T-helper 2 cell treated with Interferon-gamma antibody and Interleukin-4, amounts not matched to agents 5 μg/mL and 100 μg/mL, for 36 hours (primary cell): Measurements from ENCODE around the gene NUFIP2.

ENCODE experiments used
- DNase-seq: peaks from one replicate; pipeline ENCODE4 v3.0.0; 2021; ENCODE audit warnings: low spot score
- H3K27ac Mint-ChIP-seq: one replicate; pipeline ENCODE4 v1.8.0; 2021; ENCODE audit warnings: mild to moderate bottlenecking, mixed read lengths
- H3K27me3 Mint-ChIP-seq: one replicate; pipeline ENCODE4 v1.8.0; 2021; ENCODE audit warnings: low read depth, mixed read lengths
- H3K36me3 Mint-ChIP-seq: one replicate; pipeline ENCODE4 v1.8.0; 2021; ENCODE audit warnings: low read depth, mixed read lengths
- H3K4me1 Mint-ChIP-seq: one replicate; pipeline ENCODE4 v1.8.0; 2021; ENCODE audit warnings: low read depth, mixed read lengths
- H3K4me3 Mint-ChIP-seq: one replicate; pipeline ENCODE4 v1.8.0; 2022; ENCODE audit warnings: mild to moderate bottlenecking, moderate library complexity, mixed read lengths
- H3K9me3 Mint-ChIP-seq: one replicate; pipeline ENCODE4 v1.8.0; 2021; ENCODE audit warnings: mixed read lengths

The NUFIP2 gene

DNA sequence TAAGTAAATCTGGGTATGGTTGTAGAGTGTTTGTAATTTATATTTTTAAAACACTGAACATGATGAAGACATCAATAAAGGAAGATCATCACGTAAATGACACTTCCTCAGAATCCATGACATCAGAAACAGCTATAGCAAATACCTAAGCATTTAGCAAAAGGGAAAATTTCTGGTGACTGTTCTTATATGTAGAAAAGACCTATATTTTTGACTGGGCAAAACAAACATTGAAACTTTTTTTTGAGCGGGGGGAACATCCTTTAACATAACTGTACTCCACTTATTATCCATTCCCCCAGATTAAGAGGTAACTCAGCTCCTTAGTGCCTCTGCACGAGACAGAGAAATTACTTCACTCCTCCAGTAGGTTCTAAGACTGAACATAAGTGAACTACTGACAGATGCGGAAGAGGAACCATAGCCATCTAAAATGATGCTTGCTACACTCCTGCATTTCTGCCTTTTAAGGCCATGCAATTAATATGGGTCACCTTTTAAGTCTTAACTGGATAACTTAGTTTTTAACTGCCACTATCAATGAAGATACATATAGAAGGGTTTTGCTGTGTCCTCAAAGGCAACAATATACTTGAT is 37.9 kb downstream of the NUFIP2 start:
- peaks cover 24% of the 10 kb centered on the region for H3K36me3 Mint-ChIP-seq
- no peak overlapping the region for H3K4me3 Mint-ChIP-seq
- DNase-seq, result no peak
- peaks cover 14% of the 10 kb centered on the region for H3K4me1 Mint-ChIP-seq
- no peaks in the 10 kb centered on the region for H3K9me3 Mint-ChIP-seq
- H3K27me3 Mint-ChIP-seq, result no peaks in the 10 kb centered on the region
- no peak overlapping the region for H3K27ac Mint-ChIP-seq

DNA sequence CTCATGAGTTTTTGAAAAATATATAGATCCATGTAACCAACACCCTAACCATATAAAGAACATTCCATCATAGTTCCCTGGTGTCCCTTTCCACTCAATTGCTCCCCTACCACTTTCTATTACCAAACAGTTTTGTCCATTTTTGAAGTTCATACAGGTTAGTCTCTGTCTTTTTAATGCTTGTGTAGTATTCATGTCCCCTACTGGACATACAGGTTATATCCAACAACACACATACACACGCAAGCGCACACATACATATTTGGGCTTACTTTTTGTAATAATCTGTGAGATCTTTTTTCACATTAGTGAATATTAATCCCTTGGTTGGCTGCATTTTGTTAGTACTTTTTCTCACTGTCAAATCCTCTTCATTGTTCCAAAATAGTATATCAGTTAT is 40.9 kb downstream of the NUFIP2 start:
- Mint-ChIP-seq H3K36me3 (peaks cover 11% of the 10 kb centered on the region), H3K4me3 (no peak overlapping the region), H3K9me3 (no peaks in the 10 kb centered on the region), H3K27me3 (no peaks in the 10 kb centered on the region), H3K4me1 (peaks cover 5% of the 10 kb centered on the region), H3K27ac (no peak overlapping the region)
- no peak for DNase-seq

DNA sequence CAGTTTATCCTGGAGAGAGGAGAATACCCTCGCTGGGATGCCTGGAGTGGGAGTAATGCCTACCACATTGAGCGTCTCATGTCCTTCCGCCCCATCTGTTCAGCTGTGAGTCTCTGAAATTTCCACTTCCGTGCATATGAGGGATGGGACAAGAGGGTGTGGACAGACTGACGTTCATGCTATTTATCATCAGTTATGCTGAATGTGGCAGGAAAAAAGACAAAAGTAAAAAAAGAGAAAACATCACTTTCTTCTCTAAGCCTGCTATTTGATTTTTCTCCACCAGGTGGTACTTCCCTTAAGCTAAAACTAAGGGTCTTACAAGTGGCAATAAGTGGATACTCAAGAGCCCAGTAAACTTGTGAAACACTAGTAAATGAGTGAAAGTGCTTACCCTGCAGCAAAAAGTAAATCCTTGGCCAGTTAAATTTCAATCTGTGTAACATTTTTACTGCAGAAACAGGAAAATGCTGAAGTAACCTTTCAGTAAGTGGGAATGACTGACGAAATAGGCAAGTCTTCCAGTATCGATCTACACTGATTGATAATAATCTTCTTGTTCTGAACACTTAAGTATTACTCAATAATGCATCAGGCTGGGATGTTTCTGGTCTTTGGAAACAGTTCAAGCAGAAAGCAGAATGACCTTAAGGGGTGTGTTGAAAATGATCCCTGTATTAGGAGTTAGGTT is 41.7 kb downstream of the NUFIP2 start:
- Mint-ChIP-seq H3K4me1 (peaks cover 5% of the 10 kb centered on the region), H3K4me3 (no peak overlapping the region), H3K27ac (no peak overlapping the region), H3K27me3 (no peaks in the 10 kb centered on the region), H3K36me3 (peaks cover 6% of the 10 kb centered on the region), H3K9me3 (no peaks in the 10 kb centered on the region)
- DNase-seq, result no peak

DNA sequence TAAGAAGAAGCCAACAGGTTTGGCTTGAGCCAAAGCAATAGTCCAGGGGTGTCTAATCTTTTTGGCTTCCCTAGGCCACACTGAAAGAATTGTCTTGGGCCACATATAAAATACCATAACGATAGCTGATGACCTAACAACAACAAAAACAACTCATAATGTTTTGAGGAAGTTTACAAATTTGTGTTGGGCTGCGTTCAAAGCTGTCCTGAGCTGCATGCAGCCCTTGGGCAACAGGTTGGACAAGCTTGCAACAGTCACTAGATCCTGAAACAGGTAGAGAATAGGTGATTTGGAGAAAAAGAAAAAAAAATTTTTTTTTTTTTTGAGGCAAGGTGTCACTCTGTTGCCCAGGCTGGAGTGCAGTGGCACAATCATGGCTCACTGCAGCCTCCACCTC is 42.8 kb downstream of the NUFIP2 start:
- Mint-ChIP-seq H3K4me3 (no peak overlapping the region), H3K4me1 (peaks cover 2% of the 10 kb centered on the region), H3K36me3 (peaks cover 3% of the 10 kb centered on the region), H3K27ac (no peak overlapping the region), H3K27me3 (no peaks in the 10 kb centered on the region), H3K9me3 (no peaks in the 10 kb centered on the region)
- DNase-seq, result no peak

DNA sequence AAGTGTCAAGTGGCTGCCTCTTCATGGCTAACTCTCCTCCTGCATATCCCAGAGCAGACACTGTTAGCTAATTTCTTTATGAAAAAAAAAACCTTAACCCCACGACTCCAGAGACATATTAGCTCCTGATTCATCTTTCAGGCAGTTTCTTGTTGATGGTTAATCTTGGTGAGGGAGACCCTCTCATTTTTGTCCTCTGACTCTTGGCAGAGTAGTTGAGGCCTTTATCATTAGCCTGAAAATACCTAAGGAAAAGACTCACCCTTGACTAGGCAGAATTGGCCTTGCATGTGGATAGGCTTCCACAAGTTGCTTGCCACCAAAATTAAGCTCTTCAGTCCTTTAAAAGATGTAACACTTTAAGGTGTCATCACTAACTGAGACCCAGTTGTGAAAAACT is 43.3 kb downstream of the NUFIP2 start:
- H3K27ac Mint-ChIP-seq, result no peak overlapping the region
- no peak overlapping the region for H3K4me3 Mint-ChIP-seq
- H3K4me1 Mint-ChIP-seq, result no peaks in the 10 kb centered on the region
- no peaks in the 10 kb centered on the region for H3K9me3 Mint-ChIP-seq
- H3K36me3 Mint-ChIP-seq, result peaks cover 3% of the 10 kb centered on the region
- no peak for DNase-seq
- H3K27me3 Mint-ChIP-seq, result no peaks in the 10 kb centered on the region

DNA sequence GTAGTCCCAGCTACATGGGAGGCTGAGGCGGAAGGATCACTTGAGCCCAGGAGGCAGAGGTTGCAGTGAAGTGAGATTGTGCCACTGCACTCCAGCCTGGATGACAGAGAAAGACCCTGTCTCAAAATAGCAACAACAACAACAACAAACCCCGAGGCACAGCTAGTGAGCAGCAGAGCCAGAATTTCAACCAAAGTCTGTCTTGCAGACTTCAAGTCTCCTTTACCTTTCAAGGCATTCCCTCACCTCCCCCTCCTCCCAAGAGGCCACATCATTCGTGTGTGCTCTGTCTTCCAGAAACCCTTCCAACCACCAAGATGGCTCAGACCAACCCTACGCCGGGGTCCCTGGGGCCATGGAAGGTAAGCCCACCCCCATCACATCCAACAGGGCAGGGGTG is 45.1 kb downstream of the NUFIP2 start:
- Mint-ChIP-seq H3K4me1 (no peaks in the 10 kb centered on the region), H3K27ac (no peak overlapping the region), H3K9me3 (no peaks in the 10 kb centered on the region), H3K4me3 (no peak overlapping the region), H3K36me3 (no peaks in the 10 kb centered on the region), H3K27me3 (no peaks in the 10 kb centered on the region)
- no peak for DNase-seq

DNA sequence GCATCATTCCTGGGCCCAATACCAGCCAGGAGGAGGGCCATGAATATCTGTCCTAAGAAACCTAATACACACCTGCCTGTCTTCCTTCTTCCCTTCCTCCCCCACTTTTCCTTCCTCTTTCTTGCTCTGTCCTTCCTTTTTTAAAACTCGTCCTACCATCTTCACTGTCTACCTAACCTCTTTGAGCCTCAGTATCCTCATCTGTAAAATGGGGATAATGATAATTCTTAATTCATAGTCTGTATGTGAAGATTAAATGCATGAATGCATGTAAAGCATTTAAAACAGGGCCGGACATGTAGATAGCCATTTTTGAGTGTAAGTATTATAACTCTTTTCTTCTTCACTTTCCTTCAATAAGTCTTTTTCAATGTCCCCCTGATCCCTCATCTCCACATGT is 46.7 kb downstream of the NUFIP2 start:
- no peak overlapping the region for H3K27ac Mint-ChIP-seq
- H3K4me3 Mint-ChIP-seq, result no peak overlapping the region
- H3K4me1 Mint-ChIP-seq, result no peaks in the 10 kb centered on the region
- H3K36me3 Mint-ChIP-seq, result no peaks in the 10 kb centered on the region
- H3K9me3 Mint-ChIP-seq, result no peaks in the 10 kb centered on the region
- DNase-seq, result no peak
- no peaks in the 10 kb centered on the region for H3K27me3 Mint-ChIP-seq

DNA sequence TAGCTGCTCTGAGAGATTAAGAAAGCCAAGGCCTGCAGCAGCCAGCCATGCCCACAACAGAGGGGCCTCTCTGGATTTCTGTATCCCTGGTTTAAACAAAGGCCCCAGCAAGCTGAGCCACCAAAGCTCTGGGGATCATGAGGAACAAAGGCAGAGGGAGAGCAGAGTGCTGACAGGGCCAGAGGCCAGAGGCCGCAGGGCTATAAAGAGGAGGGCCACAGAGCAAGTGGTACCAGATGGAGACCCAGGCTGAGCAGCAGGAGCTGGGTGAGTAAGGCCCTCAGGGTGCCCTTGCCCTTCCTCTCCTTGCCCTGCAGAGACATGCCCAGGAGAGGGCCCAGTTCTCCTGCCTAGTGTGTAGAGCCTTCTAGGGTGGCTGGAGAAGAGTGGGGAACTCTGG is 47.3 kb downstream of the NUFIP2 start, which contains the start of gene CRYBA1:
CRYBA1 (plus strand) TSS at position 232 of the 400 bp plus-strand sequence; CDS start at position 237, 5 bp downstream.
- Mint-ChIP-seq H3K27ac (no peak within 1 kb of the TSS), H3K27me3 (no peaks in the 10 kb centered on the region), H3K4me3 (no peak within 1 kb of the TSS), H3K4me1 (no peaks in the 10 kb centered on the region), H3K36me3 (no peaks in the 10 kb centered on the region), H3K9me3 (no peaks in the 10 kb centered on the region)
- DNase-seq, result no peak

DNA sequence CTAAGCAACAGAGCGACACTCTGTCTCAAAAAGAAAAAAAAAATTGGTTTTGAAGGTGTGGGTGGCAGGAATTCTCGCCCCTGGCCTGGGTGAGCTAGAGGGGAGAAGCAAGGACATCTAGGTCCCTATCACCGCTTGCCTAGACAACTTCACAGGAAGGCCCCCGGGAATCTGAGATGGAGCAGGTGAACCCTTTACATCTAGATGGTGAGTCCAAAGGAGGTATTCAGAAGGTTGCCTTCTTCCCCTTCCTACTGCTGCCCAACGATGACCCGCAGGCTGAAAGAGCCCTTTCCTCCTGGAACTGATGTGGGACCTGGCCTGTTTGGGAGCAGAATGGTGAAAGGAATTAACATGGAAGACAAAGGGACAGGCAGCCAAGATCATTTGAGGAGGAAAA is 48.5 kb downstream of the NUFIP2 start:
- no peaks in the 10 kb centered on the region for H3K36me3 Mint-ChIP-seq
- no peak overlapping the region for H3K4me3 Mint-ChIP-seq
- H3K9me3 Mint-ChIP-seq, result no peaks in the 10 kb centered on the region
- H3K27ac Mint-ChIP-seq, result no peak overlapping the region
- no peak for DNase-seq
- H3K27me3 Mint-ChIP-seq, result no peaks in the 10 kb centered on the region
- peaks cover 5% of the 10 kb centered on the region for H3K4me1 Mint-ChIP-seq

DNA sequence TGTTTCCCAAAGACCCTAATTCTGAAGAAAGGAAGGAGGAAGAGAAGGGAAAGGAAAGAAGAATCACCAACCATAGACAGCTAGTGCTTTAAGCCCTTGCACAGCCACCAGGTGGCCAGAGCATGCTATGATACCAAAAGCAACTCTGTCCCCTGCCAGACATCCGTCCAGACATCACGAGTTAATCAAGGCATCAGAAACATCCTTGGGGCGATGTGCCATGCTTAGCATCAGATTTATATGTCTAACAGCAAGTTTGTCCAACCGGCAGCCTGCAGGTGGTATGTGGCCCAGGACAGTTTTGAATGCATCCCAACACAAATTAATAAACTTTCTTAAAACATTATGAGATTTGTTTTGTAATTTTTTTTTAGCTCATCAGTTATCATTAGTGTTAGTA is 50.2 kb downstream of the NUFIP2 start:
- no peak overlapping the region for H3K27ac Mint-ChIP-seq
- H3K27me3 Mint-ChIP-seq, result no peaks in the 10 kb centered on the region
- H3K36me3 Mint-ChIP-seq, result no peaks in the 10 kb centered on the region
- no peak for DNase-seq
- no peaks in the 10 kb centered on the region for H3K9me3 Mint-ChIP-seq
- H3K4me1 Mint-ChIP-seq, result peaks cover 7% of the 10 kb centered on the region
- H3K4me3 Mint-ChIP-seq, result no peak overlapping the region

DNA sequence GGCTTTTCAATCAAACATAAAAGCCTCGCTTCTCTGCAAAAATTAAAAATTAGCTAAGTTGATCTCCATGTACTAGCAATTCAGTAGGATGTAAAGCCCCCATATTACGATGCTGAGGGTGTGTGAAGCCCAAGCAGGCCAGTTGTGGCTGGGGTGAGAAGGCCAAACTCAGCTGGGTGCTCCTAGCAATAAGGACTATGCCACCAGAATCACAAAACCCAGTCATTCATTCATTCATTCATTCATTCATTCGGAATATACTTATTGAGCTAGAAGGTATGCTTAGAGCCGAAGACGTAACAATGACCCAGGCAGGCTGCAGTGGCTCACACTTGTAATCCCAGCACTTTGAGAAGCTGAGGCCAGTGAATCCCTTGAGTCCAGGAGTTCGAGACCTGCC is 51.2 kb downstream of the NUFIP2 start:
- no peak overlapping the region for H3K4me3 Mint-ChIP-seq
- no peaks in the 10 kb centered on the region for H3K36me3 Mint-ChIP-seq
- no peak overlapping the region for H3K27ac Mint-ChIP-seq
- H3K9me3 Mint-ChIP-seq, result no peaks in the 10 kb centered on the region
- H3K27me3 Mint-ChIP-seq, result no peaks in the 10 kb centered on the region
- peaks cover 7% of the 10 kb centered on the region for H3K4me1 Mint-ChIP-seq
- DNase-seq, result no peak

DNA sequence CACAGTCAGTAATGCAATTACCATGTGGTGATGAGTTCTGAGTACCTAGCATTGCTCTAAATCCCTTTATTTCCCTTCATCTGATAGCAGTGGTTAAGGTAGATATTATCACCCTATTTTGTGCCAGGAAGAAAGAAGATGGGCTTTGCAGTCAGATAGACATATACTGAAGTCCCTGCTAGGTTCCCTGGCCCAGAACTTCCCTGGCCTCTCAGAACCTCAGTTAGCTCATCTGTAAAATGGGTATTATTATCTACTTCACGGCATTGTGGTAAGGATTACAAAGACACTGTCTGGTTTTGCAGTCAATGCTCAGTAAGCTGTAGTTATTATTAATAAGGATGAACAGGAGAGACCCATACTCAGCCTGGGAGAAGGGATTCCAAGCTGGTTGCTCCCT is 51.9 kb downstream of the NUFIP2 start:
- no peak overlapping the region for H3K27ac Mint-ChIP-seq
- H3K36me3 Mint-ChIP-seq, result no peaks in the 10 kb centered on the region
- H3K4me3 Mint-ChIP-seq, result no peak overlapping the region
- DNase-seq, result no peak
- peaks cover 7% of the 10 kb centered on the region for H3K4me1 Mint-ChIP-seq
- no peaks in the 10 kb centered on the region for H3K27me3 Mint-ChIP-seq
- H3K9me3 Mint-ChIP-seq, result no peaks in the 10 kb centered on the region

DNA sequence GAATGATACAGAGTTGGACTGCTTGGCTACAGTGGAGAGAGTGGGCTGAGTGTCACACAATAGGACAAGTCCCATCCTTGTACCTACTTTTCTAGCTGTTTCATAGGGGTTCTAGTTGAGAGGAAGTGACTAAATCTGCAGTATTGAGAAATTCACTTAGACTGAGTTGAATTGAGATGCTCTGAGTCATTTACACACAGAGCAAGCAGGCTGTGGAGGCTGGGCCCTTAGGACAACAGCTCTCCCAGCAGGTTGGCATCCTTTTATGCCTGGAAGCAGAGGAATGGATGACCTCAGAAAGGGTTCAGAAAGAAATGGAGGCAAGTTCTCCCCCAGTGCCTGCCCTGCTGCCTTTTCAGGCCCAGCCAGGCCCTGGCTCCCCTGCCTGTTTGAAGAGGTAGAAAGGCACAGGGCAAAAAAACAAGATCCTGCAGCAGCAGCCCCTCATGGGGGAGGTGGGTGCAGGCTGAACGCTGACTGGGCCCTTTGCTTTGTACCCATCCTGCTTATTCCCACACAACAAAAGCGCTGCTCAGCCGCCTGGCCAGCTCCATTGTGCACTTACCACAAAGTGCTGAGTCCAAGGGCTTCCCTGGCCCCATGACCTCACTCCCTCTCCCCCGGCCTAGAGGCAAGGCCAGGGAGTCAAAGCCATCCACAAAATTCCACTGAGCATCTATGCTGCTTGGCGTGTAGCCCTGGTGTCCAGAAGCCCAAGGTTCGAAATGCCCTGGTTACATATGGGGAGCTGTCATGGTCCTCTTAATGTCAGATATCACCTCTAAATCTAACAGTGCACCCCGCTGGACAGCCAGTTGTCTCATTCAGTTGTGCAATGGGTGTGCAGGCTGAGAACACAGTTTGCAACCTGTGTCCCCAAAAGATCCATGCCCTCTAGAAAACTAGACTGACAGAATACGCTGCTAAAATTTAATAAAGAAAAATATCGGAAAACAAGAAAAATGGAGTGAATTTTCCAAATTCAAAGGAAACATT is 52.7 kb downstream of the NUFIP2 start:
- H3K27me3 Mint-ChIP-seq, result no peaks in the 10 kb centered on the region
- no peak for DNase-seq
- H3K36me3 Mint-ChIP-seq, result no peaks in the 10 kb centered on the region
- H3K27ac Mint-ChIP-seq, result no peak overlapping the region
- no peak overlapping the region for H3K4me3 Mint-ChIP-seq
- H3K9me3 Mint-ChIP-seq, result no peaks in the 10 kb centered on the region
- H3K4me1 Mint-ChIP-seq, result peaks cover 7% of the 10 kb centered on the region

DNA sequence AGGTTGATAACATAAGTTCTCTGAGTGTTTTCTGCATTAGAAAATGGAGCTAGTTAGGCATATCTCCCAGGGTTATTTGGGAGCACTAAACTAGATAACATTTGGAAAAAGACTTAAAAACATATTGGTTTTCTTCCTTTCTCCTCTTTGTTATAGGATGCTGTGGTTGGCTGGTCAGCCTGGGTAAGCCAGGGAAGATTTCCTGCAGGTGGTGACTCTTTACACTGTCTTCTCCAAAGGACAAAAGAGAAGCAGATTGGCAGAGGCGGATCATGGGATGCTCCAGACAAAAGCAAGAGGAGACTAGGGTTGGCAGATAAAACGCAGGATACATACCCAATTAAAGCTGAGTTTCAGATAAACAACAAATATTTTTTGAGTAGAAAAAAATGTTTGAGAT is 53.5 kb downstream of the NUFIP2 start:
- no peak overlapping the region for H3K4me3 Mint-ChIP-seq
- no peaks in the 10 kb centered on the region for H3K9me3 Mint-ChIP-seq
- no peaks in the 10 kb centered on the region for H3K36me3 Mint-ChIP-seq
- DNase-seq, result no peak
- H3K27ac Mint-ChIP-seq, result no peak overlapping the region
- peaks cover 7% of the 10 kb centered on the region for H3K4me1 Mint-ChIP-seq
- H3K27me3 Mint-ChIP-seq, result no peaks in the 10 kb centered on the region
